Epidermal melanocyte (primary cell): Measurements from ENCODE around the gene PFKP.

Source experiments
- DNase-seq: peaks from one replicate; pipeline ENCODE4 v3.0.0; 2011; ENCODE audit warnings: low spot score; ENCODE audit not compliant: insufficient read length

Gene PFKP

DNA sequence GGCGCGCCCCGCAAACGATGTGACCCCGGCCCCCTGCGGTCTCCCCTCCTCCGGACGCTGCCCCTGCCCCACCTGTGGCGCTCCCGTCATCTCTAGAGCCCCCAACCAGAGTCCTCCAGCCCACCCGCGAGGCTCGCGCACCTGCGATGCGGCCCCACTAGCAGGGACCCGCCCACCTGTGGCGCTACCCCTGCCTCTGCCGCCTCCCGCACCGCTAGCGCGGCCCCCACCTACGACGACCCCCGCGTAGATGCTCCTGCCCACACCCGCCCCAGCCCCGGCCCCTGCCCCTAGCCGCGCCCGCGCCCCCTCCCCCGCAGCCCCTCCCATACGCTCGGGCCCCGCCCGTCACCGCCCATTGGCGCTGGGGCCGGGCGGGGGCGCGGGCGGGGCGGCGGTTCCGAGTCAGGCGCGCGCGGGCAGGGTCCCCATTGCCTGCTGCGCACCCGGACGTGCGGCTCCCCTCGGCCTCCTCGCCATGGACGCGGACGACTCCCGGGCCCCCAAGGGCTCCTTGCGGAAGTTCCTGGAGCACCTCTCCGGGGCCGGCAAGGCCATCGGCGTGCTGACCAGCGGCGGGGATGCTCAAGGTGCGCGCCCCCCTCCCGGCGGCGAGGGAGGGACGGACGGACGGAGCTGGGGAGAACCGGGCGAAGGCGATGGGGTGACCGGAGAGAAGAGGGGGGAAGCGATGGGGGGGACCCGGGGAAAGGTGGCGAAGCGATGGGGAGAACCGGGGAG lies at the start of gene PFKP:
PFKP (plus strand) TSS at position 431 of the 741 bp plus-strand sequence; CDS start at position 479, 48 bp downstream.
- DNase-seq: no peak

DNA sequence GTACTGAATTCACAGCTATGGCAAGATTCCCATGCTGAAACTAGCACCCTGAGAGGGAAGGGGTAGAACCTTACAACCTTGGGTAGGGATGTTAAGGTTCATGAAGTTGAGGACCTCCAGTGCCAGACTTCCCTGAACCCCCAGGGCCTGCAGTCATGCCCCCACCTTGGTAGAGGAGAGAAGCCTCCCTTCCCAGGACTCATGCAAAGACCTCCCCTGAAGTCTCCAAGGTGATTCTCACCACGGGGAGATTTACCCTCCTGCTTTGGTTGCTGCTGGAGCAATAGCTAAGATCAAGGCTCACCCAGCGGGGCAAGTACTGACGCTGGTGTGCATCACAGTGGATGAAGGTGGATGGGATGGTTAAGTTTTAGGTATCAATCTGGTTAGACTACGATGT lies 49.1 kb upstream of the PFKP start:
- no peak for DNase-seq

DNA sequence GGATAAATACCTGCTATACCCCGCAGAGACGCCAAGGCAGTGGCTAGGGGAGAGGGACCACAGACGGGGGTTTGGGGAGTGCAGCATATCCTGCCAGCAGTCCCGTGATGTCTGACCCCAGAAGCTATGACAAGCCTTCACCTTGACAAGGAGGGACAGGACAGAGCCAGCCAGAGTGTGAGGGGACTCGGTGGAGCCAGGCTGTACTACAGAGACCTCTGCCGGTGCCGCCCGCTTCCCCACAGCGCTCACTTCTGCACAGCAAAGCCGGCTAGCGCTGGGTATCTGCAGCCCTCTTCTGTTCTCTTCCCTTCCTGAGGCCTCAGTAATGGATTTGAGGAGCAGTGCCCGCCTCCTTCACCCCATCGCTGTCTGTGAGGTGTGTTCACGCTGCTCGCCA lies 47.0 kb upstream of the PFKP start:
- no peak for DNase-seq

DNA sequence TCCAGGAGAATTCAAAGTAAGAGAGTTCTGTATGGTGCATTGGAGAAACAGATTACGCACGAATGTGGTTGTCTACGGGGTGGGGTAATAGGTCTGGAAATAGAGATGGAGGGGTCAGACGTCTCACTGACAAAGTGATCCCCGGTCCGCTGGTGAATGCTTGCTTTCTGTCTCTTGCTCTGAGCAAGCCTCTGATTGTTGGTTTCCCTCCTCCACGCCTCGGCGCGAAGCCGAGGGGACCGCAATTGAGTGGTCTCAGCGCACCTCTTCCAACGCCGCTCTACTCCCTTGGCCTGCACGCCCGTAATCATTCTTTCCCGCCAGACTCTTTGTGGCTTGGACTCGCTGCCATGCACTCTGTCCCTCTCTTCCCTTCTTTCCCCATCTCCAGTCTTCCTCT lies 46.5 kb upstream of the PFKP start:
- no peak for DNase-seq

DNA sequence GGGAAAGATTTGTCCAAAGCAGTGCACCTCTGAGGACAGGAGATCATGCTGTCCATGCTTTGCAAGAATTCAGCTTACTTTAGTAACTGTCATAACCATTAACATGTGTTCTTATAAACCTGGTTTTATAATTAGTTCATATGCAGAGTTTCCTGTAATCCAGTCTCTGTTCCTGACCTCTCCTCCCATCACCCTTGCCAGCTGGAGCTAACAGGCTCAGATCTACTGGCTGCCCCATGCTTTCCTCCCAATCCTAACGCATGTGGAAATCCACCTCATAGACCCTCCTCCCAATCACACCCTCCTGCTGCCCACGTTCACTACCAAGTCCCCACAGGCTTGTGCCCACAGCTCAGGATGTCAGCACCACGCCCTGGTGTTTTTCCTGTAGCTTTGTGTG lies 45.3 kb upstream of the PFKP start:
- no peak for DNase-seq

DNA sequence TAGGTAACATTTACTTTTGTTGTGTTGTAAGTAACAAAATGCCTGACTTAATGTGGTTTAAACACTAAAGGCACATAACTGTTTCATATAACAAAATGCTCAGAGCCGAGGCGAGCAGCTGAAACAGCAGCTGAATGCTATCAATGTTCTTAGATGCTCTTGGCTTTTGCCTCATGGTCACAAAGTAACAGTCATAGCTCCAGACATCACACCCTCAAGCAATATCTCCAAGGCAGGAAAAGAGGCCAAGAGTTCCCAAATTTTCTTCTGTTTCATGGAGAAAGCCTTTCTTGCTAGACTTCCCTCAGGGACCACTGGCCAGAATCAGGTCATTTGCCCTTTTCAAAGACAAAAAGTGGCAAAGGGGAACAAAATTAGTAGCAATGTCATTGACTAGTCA lies 43.5 kb upstream of the PFKP start:
- DNase-seq: no peak

DNA sequence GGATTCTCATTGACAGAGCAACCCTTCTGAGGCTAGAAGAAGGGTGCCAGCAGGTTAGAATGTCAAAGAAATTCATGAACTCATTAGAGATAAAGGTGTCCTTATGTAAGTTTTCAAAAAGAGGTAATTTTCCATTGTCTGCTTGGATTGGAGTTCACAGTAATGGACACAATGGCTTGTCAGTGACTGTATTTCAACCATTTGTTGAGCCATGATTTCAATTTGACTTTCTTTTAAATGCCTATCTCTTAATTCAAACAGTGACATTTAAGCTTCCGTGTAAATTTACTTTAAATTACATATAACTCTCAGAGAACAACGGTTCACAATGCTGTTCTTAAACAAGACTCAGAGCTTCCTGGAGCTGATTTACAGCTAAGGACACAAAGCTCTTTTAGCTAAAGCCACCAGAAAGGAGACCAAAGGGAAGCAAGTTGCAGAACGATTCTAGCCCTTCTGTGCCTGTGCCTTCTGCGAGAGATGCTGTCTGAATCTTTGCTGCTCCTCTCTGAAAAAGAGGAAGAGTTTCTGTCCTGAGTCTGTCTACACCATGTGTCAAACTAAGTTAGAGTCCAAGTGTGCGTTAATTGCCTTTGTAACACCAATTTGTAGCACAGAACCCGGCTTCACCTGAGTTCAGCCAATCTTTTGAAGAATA lies 42.2 kb upstream of the PFKP start:
- DNase-seq: no peak

DNA sequence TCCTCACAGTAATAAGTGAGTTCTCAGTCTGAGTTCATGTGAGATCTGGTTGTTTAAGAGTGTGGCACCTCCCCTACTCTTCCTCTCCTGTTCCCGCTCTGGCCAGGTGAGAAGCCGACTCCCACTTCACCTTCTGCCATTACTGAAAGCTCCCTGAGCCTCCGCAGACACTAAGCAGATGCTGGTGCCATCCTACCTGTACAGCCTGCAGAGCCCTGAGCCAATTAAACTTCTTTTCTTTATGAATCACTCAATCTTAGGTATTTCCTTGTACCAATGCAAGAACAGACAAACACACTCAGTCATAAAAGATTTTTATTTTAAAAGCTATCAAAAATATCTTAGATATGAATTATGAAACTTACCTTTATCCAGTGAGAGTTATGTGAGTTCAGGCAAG lies 39.5 kb upstream of the PFKP start:
- DNase-seq: no peak

DNA sequence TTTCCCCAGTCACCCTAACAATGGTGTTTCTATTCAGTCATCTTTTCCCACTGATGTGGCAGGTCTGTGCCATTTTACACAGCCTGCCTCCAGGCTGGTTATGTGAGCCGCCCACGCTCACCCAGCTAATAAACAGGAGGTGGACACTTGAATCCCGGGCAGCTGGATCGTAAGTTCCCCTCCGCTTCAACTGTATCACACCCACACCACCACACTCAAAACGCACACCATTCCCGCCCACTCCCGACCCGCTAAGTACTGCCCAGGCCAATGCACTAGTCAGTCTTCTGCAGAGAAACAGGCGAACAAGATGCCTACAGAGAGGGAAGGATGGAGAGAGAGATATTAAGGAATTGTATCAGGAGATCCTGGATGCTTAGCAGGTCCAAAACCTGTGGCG lies 38.9 kb upstream of the PFKP start:
- no peak for DNase-seq

DNA sequence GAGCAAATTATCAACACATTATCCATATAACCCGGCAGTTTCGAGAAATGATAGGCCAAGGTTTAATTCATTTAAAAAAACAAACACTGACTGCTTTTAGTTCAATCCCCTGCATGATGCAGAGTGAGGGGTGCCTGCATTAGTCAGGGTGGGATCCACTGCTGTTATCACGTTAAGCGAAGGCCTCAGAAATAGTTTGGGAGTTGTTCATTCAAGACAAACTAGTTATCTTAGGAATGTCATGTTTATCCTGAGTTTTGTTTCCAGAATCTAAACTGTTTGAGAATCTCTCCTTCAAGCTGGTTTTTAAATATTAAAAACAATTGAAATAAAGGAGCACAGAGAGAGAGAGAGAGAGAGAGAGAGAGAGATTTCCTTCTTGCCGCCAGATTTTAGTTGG lies 36.6 kb upstream of the PFKP start:
- no peak for DNase-seq

DNA sequence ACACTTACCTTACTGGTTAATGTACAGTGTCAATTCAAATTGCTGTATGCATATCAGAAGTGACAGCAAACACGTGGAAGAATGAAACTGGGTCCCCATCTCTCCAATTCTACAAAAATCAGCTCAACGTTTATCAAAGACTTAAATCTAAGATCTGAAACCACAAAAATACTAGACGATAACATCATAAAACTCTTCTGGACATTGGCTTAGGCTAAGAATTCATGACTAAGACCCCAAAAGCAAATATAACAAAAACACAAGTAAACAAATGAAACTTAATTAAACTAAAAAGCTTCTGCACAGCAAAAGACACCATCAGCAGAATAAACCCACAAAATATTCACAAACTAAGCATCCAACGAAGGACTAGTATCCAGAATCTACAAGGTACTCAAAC lies 35.9 kb upstream of the PFKP start:
- no peak for DNase-seq

DNA sequence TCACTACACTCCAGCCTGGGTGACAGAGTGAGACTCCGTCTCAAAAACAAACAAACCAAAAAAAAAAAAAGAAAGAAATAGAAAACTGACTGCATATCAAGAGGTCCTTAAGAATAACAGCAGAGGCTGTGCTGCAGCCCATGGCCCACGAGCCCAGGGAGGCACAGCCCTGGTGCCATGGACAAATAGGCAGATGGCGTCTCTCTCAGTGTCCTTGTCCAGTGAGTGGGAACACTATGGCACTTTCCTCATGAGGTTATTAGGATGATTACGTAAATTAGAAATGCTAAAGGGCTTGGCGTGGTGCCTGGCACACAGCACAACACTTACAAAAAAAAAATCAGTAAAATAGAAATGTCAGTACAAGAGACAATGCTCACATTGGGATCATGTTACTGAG lies 33.4 kb upstream of the PFKP start:
- DNase-seq: no peak

DNA sequence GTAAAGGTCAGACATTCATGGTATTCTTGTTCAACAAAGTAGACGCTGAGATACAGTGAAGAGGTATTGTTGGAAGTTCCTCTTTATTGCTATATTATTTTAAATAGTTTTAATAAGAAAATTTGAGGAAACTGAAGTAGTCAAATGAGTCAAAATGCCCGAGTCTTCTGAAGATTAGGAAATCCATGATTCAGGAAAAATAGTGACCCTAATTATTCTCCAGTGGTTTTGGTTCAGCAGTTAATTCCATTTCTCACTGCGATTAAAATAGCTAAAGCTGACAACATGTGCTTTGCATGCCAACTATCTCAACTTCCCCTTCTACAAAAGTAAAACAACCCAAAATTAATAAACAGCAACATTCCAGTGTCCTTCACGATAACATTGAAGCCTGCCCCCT lies 32.7 kb upstream of the PFKP start:
- no peak for DNase-seq

DNA sequence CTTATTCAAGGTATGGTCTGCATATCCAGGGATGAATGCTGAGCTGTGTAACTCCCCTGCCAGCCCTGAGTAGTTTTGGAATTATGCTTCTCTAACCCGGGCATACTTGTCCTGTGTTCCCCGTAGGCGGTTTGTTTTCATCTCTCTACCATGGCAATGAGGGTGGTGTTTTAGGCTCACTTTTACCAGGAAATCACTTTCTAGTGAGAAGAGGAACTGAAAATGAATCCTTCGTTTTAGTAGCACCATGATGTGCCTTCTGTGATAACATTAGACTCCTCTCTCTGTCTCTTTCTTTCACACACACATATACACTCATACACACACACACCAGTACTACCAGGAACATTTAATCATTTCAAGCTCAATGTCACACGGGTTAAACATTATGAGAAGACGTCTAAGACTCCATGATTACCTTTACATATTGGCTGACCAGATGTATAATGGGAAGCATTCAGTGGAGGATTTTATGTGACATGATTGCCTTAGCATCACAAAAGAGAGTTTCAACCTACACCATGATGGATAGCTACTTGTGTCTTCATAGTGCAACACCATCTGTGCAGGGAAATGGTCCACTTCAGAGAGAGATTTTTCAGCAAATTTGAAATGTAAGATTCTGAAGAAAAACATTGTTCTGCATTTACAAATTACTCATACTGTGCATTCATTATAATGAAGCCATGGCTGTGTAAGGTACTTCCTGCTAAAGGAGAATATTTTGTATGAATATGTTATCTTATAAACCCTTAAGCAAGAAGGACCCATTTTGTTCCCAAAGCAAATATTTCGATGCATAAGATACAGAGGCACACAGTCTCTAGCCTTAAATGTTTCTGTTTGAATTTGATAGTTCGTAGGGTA lies 31.0 kb upstream of the PFKP start:
- DNase-seq: no peak

DNA sequence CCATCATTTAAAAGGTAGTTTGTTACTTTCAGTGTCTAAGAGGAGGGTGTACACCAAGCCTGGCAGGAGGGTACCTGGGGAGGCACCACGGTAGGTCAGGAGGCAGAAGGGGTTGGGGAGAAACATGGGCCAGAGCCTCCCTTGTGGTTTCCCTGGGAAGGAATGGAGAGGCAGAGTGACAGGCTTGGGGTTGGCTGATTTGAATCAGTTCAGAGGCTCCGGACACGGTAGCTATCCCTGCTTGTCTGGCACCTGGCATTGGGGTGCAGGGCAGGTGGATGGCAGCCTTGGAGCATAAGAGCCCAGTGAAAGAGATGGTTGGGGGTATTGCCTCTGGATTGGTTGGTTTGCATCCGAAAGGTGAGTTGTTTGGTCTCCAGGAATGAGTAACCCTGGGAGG lies 30.2 kb upstream of the PFKP start:
- no peak for DNase-seq

DNA sequence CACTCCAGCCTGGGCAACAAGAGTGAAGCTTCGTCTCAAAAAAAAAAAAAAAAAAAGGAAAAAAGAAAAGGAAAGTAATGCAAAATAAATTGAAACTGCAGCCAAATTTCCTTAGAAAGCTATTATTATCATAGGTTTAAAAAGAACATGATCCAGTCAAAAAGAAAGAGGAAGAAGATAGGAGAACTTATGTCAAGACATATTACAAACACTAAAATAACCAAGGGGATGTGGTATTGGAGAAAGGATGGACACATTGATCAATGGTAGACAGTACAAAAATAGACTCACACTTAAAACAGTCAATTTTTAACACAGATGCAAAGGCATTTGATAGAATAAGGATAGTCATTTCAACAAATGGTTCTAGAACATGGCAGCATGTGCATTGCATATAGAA lies 27.3 kb upstream of the PFKP start:
- no peak for DNase-seq

DNA sequence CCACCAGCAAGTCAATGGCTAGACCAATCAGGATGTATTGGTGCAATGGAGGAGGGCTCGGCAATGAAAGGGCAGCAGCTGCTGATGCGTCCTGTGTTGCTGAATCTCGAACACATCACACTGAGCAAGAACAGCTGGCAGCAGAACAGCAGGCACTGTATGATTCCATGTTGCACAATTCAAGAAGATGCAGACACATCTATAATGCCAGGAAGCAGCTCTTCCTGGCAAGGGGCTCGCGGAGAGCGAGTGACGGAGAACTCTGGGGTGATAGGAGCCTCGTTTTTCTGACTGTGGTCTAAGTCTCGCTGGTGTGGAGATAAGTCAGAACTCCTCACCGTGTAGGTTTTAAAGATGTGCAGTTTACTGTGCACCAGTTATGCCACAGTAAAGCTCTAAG lies 24.8 kb upstream of the PFKP start:
- no peak for DNase-seq

DNA sequence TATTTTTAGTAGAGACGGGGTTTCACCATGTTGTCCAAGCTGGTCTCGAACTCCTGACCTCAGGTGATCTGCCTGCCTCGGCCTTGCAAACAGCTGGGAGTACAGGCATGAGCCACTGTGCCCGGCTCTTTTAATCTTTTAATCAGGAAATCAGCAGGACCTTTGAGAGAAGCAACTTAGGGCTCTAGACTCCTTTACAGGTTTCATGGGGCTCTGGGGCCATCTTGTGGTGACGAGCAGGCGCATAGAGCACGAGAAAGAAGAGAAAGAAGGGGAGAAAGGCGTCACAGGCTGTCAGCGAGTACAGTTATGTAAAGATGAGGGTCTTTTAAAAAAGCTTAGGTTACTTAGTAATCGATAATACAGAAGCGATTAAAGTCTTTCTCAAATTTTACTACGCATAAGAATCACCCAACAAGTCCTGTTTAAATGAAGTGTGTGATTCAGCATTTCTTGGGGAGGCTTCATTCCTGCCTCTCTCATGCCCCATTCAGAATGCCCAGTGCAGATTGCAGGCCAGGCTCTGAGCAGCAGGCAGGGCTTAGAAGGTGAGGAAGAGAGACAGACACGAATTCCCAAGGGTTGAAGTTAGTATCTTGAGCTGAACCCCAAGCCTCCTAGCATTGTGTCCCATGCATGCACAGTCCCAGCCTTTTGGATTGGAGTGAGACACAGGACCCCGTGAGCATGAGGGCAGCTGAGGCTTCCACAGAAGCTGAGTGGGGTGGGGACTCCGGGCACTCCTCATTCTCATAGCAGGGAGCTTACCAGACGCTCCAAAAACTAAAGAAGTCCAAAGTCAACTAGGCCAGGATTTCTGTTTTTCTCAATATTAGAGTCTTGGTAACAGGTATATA lies 23.6 kb upstream of the PFKP start:
- DNase-seq: peak; percentile 92

DNA sequence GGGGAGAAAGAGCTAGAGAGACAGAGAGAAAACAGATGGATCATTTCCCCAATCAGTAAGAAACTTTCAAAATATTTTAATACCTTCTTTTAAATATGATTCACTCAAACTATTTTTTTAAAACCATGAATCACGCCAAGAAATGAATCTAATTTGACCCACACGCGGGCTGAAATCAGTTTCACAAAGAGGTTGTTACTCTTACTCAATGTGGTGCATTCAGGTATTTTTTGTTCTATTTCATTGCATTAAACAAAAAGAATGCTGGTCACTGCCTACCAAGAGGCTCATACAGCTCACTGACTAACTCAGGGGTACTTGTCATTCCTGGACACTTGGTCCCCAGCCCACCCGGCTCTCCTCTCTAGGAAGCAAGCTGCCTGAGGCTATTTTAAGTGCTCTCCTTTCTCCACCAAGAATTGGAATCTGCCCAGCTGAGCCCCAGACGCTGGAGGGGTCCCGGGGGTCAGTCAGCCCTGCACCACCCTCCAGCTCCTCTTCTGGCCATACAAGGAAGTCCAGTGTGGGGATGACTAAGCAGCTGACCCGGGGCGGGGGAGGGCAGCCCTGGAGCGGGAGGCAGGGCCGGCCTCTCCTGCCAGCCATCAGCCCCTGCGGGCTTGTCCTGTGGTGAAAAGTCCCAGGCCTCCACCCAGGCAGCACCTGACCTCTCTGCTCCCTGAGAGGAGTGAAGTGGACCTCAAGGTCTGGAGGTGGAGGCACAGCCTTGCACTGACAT lies 21.7 kb upstream of the PFKP start:
- DNase-seq: peak; percentile 55

DNA sequence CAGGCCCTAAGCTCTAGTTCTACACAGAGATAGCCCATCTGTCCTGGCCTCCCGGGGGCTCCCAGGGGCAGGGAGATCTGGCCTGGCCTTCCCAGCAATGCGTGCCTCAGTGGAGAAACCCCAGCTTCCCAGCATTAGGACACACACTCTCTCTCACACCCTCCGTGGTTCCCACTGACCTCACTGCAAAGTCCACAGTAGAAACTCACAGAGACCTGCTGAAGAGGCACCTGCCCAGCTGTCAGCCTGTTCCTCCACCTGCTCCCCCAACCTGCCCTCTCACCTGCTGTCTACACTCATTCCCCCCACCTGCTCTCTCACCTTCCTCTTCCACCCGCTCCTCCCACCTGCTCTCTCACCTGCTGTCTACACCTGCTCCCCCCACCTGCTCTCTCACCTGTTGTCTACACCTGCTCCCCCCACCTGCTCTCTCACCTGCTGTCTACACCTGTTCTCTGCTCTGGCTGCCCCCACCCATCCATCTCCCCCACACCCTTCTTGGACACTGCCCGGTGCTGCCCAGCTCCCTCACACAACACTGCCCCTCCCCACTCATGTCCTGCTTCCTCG lies 21.1 kb upstream of the PFKP start:
- DNase-seq: no peak
